ENCODE results near the gene OR4C5. TPM values are rescaled to one million over a fixed set of nuclear protein-coding genes. Genes with fewer than 3 reads are reported as not detected.
"Not testable (repeated sequence)": the region's sequence is repeated elsewhere in the genome, so short reads cannot be mapped to it uniquely, and the experiment has no call there.

The OR4C5 gene
- not detected for total RNA-seq

DNA sequence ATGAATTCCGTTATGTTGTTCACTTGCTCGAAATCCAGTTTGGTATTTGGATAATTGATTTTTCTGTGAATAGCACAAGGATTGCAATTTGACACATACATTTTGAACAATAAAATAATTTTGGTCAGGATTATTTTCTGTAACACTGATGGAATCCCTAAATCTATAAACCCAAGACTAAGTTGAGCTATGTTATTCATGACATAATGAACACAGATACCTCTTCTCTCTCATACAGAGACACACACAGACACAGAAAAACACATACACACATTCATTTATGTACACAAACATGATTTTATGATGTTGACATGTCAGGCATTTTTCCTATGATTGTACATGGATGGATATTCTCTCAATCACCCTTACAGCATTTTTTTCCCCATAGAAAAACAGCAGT is at the start of gene OR4C5:
OR4C5 (minus strand) TSS at position 101 of the 400 bp plus-strand sequence; CDS start at position 101, 0 bp downstream.
- Histone ChIP-seq H3K27ac (no peak within 1 kb of the TSS), H3K4me3 (no peak within 1 kb of the TSS), H3K36me3 (no peaks in the 10 kb centered on the region), H3K9me3 (no peaks in the 10 kb centered on the region), H3K4me1 (replicated peaks) (no peaks in the 10 kb centered on the region), H3K27me3 (replicated peaks; ENCODE audit: insufficient read depth) (no peaks in the 10 kb centered on the region)
- intact Hi-C loops (cut with DNase I) = no loop called here
- 81% methylated on average over 2 of the region's 2 CpGs for WGBS
- no peak for TF ChIP-seq POLR2AphosphoS5 (IDR thresholded peaks at IDR 0.05)
- TF ChIP-seq, protein P1, sequence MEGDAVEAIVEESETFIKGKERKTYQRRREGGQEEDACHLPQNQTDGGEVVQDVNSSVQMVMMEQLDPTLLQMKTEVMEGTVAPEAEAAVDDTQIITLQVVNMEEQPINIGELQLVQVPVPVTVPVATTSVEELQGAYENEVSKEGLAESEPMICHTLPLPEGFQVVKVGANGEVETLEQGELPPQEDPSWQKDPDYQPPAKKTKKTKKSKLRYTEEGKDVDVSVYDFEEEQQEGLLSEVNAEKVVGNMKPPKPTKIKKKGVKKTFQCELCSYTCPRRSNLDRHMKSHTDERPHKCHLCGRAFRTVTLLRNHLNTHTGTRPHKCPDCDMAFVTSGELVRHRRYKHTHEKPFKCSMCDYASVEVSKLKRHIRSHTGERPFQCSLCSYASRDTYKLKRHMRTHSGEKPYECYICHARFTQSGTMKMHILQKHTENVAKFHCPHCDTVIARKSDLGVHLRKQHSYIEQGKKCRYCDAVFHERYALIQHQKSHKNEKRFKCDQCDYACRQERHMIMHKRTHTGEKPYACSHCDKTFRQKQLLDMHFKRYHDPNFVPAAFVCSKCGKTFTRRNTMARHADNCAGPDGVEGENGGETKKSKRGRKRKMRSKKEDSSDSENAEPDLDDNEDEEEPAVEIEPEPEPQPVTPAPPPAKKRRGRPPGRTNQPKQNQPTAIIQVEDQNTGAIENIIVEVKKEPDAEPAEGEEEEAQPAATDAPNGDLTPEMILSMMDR (IDR thresholded peaks at IDR 0.05) = no peak
- no peak for TF ChIP-seq POLR2A (IDR thresholded peaks at IDR 0.05)
- DNase-seq (ENCODE audit: low spot score) = no peak

DNA sequence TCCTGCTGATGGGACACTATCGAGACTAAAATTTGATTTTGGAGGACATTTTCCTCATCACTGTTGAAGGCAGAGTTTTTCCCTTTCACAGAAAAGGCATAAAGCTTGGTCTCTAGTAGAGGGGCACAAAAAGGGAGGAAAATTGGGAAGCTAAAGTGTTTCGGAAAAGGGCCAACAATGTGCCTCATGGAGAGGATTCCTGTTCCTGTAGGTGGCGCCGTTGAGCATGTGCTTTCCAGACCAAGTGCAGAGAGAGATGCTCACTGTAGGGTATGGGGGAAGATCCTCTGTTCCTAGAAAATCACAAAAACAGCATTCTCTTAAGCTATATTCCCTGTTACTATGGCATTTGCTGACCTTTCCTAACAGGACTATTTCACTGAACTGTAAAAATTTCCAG is 18.4 kb upstream of the OR4C5 start:
- Histone ChIP-seq H3K27ac (no peak overlapping the region), H3K9me3 (no peaks in the 10 kb centered on the region), H3K4me3 (no peak overlapping the region), H3K4me1 (replicated peaks) (no peaks in the 10 kb centered on the region), H3K27me3 (replicated peaks; ENCODE audit: insufficient read depth) (no peaks in the 10 kb centered on the region), H3K36me3 (no peaks in the 10 kb centered on the region)
- DNase-seq (ENCODE audit: low spot score) = no peak
- TF ChIP-seq POLR2A (IDR thresholded peaks at IDR 0.05) (no peak), POLR2AphosphoS5 (IDR thresholded peaks at IDR 0.05) (no peak)
- TF ChIP-seq, protein P1 (IDR thresholded peaks at IDR 0.05) = no peak
- intact Hi-C loops (cut with DNase I) = no loop called here
- WGBS = 64% methylated on average over 4 of the region's 4 CpGs

DNA sequence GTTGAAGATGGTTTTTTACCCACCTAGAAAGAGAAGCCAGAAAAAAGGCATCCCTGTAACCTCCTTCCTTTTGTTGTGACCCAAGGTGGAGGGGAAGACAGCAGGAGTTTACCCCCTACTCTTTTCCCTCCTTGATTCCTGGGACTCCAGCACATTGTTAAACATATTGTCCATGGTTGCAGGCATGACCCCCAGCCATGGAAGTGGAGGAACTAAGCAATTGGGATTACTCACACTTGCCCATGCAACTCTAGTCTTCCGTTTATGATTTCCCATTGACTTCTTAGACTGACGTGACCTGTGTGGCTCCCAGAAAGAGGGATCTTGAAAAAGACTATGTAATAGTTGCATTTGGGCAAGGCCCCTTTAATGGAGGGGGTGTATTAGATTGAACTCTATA is 17.9 kb upstream of the OR4C5 start:
- H3K36me3 ChIP-seq; DNase-seq (ENCODE audit: low spot score); H3K4me3 ChIP-seq; H3K4me1 ChIP-seq (replicated peaks); H3K27ac ChIP-seq; H3K9me3 ChIP-seq; intact Hi-C loops (cut with DNase I); H3K27me3 ChIP-seq (replicated peaks; ENCODE audit: insufficient read depth): not testable (repeated sequence)
- WGBS = 71% methylated on average over 2 of the region's 2 CpGs

DNA sequence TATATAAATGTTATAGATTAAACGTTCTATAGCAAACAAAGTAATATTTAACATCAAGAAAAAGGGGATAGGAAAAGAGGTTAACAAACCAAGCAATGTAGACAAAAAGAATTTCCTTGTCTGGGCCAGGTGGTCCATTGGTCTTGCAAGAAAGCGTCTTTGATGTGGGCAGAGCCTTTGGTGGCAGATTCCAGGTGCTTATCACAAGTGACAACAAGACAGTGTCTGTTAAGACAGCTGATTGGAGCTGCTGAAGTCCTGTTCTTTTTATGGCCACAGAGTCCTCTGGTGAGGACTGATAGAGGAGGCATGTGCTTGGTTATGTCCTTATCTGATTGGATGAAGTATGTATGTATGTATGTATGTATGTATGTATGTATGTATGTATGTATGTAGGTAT is 5.0 kb downstream of the OR4C5 start:
- H3K27me3 ChIP-seq (replicated peaks; ENCODE audit: insufficient read depth); H3K4me3 ChIP-seq; intact Hi-C loops (cut with DNase I); DNase-seq (ENCODE audit: low spot score); H3K9me3 ChIP-seq; H3K27ac ChIP-seq; H3K4me1 ChIP-seq (replicated peaks); H3K36me3 ChIP-seq: not testable (repeated sequence)
- WGBS = 56% methylated on average over 2 of the region's 2 CpGs

DNA sequence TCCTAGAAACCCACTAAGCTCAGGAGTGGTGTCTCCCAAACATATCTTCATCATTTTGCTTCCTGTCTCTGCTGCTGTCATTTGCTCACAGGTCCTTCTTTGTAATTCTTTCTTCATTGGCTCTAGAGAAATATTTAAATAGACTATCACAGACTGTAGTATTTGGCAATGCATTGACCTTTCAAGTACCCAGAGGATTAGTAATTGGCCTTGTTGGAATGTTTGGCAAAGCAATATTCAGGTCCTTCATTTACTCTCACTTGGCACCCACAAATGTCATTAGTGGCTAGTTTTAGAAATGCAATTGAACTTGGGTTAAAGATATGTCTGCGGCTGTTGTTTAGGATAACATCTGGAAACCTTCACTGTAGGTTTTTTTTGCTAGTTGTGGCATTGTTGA is 11.6 kb downstream of the OR4C5 start:
- no peak for DNase-seq (ENCODE audit: low spot score)
- 84% methylated on average over 1 of the region's 1 CpG for WGBS
- H3K27me3 ChIP-seq (replicated peaks; ENCODE audit: insufficient read depth) = no peaks in the 10 kb centered on the region
- no peaks in the 10 kb centered on the region for H3K4me1 ChIP-seq (replicated peaks)
- no peak overlapping the region for H3K4me3 ChIP-seq
- no peak overlapping the region for H3K27ac ChIP-seq
- no peaks in the 10 kb centered on the region for H3K9me3 ChIP-seq
- TF ChIP-seq, protein P1 (IDR thresholded peaks at IDR 0.05) = no peak
- TF ChIP-seq POLR2AphosphoS5 (IDR thresholded peaks at IDR 0.05) = no peak
- no peak for TF ChIP-seq POLR2A (IDR thresholded peaks at IDR 0.05)
- intact Hi-C loops (cut with DNase I) = no loop called here
- no peaks in the 10 kb centered on the region for H3K36me3 ChIP-seq

DNA sequence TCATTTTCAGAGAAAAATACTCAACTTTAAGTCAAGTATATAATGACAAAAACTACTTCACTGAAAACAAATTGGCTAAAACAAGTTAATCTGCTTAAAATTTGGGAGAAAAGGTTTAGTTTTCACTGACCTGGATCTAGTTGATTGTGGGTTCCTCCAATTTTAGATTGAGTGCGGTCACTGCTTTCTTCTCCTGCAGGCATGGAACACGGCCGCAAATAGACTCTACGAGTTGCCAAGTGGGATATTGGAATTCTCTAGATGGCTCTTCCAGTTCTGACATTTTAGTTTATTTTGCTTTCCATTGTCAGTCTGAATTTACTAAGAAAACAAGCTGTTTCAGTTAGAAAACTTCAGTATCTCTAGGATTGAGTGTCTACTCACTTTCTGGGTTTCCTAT is 12.3 kb downstream of the OR4C5 start:
- Histone ChIP-seq H3K36me3 (no peaks in the 10 kb centered on the region), H3K4me1 (replicated peaks) (no peaks in the 10 kb centered on the region), H3K9me3 (no peaks in the 10 kb centered on the region), H3K27ac (no peak overlapping the region), H3K27me3 (replicated peaks; ENCODE audit: insufficient read depth) (no peaks in the 10 kb centered on the region), H3K4me3 (no peak overlapping the region)
- WGBS = 88% methylated on average over 4 of the region's 4 CpGs
- no peak for DNase-seq (ENCODE audit: low spot score)
- TF ChIP-seq POLR2AphosphoS5 (IDR thresholded peaks at IDR 0.05) (no peak), POLR2A (IDR thresholded peaks at IDR 0.05) (no peak)
- TF ChIP-seq, protein P1 (IDR thresholded peaks at IDR 0.05) = no peak
- intact Hi-C loops (cut with DNase I) = no loop called here

DNA sequence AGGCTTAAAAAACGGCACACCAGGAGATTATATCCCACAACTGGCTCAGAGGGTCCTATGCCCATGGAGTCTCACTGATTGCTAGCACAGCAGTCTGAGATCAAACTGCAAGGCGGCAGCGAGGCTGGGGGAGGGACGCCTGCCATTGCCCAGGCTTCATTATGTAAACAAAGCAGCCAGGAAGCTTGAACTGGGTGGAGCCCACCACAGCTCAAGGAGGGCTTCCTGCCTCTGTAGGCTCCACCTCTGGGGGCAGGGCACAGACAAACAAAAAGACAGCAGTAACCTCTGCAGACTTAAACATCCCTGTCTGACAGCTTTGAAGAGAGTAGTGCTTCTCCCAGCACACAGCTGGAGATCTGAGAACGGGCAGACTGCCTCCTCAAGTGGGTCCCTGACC is 20.0 kb downstream of the OR4C5 start:
- 75% methylated on average over 5 of the region's 5 CpGs for WGBS
- H3K36me3 ChIP-seq; H3K4me1 ChIP-seq (replicated peaks); H3K27ac ChIP-seq; H3K9me3 ChIP-seq; H3K27me3 ChIP-seq (replicated peaks; ENCODE audit: insufficient read depth); DNase-seq (ENCODE audit: low spot score); intact Hi-C loops (cut with DNase I); H3K4me3 ChIP-seq: not testable (repeated sequence)

DNA sequence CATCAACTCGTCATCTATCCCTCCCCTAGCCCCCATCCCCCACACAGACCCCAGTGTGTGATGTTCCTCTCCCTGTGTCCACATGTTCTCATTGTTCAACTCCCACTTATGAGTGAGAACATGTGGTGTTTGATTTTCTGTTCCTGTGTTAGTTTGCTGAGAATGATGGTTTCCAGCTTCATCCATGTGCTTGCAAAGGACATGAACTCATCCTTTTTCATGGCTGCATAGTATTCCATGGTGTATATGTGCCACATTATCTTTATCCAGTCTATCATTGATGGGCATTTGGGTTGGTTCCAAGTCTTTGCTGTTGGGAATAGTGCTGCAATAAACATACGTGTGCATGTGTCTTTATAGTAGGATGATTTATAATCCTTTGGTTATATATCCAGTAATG is 23.8 kb downstream of the OR4C5 start:
- WGBS = 60% methylated on average over 2 of the region's 2 CpGs
- not testable (repeated sequence) for DNase-seq (ENCODE audit: low spot score); H3K4me1 ChIP-seq (replicated peaks)

More for the DNA sequence above, 23.8 kb downstream of the OR4C5 start:
- H3K27ac ChIP-seq; H3K9me3 ChIP-seq; intact Hi-C loops (cut with DNase I); H3K4me3 ChIP-seq; H3K36me3 ChIP-seq; H3K27me3 ChIP-seq (replicated peaks; ENCODE audit: insufficient read depth): not testable (repeated sequence)

Data from prostate gland (tissue), 2 donors.